Stimulated activated CD8-positive, alpha-beta memory T cell treated with anti-CD3 and anti-CD28 coated beads, Interleukin-15, amount 100 ng/mL, for 1 hour (primary cell): ENCODE results near the gene SMYD4.

ENCODE experiments used
- DNase-seq: peaks from one replicate; pipeline ENCODE4 v3.0.0-alpha.2; 2020; ENCODE audit warnings: low read depth

The SMYD4 gene

GRCh38 chr17:1732241-1732832 lies 97.4 kb downstream of the SMYD4 start:
- DNase-seq = no peak

GRCh38 chr17:1731194-1731506 lies 98.6 kb downstream of the SMYD4 start:
- DNase-seq = no peak

- DNase-seq = no peak
These were observed 99.1 kb downstream of the SMYD4 start for GRCh38 chr17:1730326-1731193.

- no peak for DNase-seq
These were observed 99.8 kb downstream of the SMYD4 start for GRCh38 chr17:1729966-1730325.
